Neuronal stem cell (in vitro differentiated cells): ENCODE measurements around the gene DLGAP4.
A peak's percentile ranks its signal among the peaks of the same experiment; 100 is the strongest.

Source experiments
- DNase-seq: peaks from one replicate; pipeline ENCODE4 v3.0.0-alpha.2; 2013; ENCODE audit warnings: low spot score
- H2AFZ ChIP-seq: one replicate; pipeline ENCODE4 v1.6.1; 2013; ENCODE audit warnings: mild to moderate bottlenecking, low read length, inconsistent platforms
- H2AK5ac ChIP-seq: 2 replicates; pipeline ENCODE4 v1.6.1; 2013; ENCODE audit warnings: low read depth, mild to moderate bottlenecking, inconsistent platforms, low read length, moderate library complexity, mixed read lengths
- H2BK120ac ChIP-seq: 2 replicates; pipeline ENCODE4 v1.6.1; 2013; ENCODE audit warnings: low read depth, mild to moderate bottlenecking, inconsistent platforms, low read length, moderate library complexity, mixed read lengths
- H2BK12ac ChIP-seq: one replicate; pipeline ENCODE4 v1.6.1; 2013; ENCODE audit warnings: low read length, inconsistent platforms
- H2BK15ac ChIP-seq: 2 replicates; pipeline ENCODE4 v1.6.1; 2013; ENCODE audit warnings: mild to moderate bottlenecking, low read length, inconsistent platforms, mixed read lengths
- H2BK5ac ChIP-seq: one replicate; pipeline ENCODE4 v1.6.1; 2013; ENCODE audit warnings: inconsistent platforms, mild to moderate bottlenecking, low read length, moderate library complexity
- H3K14ac ChIP-seq: one replicate; pipeline ENCODE4 v1.6.1; 2013; ENCODE audit warnings: low read length, inconsistent platforms
- H3K18ac ChIP-seq: 2 replicates; pipeline ENCODE4 v1.6.1; 2013; ENCODE audit warnings: low read length, inconsistent platforms
- H3K23ac ChIP-seq: 2 replicates; pipeline ENCODE4 v1.6.1; 2013; ENCODE audit warnings: low read depth, mild to moderate bottlenecking, mixed read lengths, low read length, inconsistent platforms; ENCODE audit not compliant: poor library complexity
- H3K27ac ChIP-seq: replicated peaks from 3 replicates; pipeline ENCODE4 v1.5.1; 2013; ENCODE audit warnings: low read length, inconsistent platforms
- H3K27me3 ChIP-seq, 3 experiments: 2 replicates each; pipeline ENCODE4 v1.6.1; 2013; ENCODE audit warnings: low read length in 3 of 3, mild to moderate bottlenecking in 2 of 3, inconsistent platforms in 1 of 3, low read depth in 1 of 3, mixed read lengths in 1 of 3, moderate library complexity in 1 of 3; ENCODE audit not compliant: control insufficient read depth in 3 of 3, insufficient read depth in 3 of 3
- H3K36me3 ChIP-seq, 2 donors: replicated peaks in 1 of 2; 2 replicates each; pipeline ENCODE4 v1.6.1; 2013; ENCODE audit warnings: low read length in 2 of 2; ENCODE audit not compliant: control insufficient read depth in 2 of 2, insufficient read depth in 2 of 2
- H3K4ac ChIP-seq: 2 replicates; pipeline ENCODE4 v1.6.1; 2013; ENCODE audit warnings: inconsistent platforms, mild to moderate bottlenecking, low read length, moderate library complexity
- H3K4me1 ChIP-seq, 2 donors: 1 replicate in 1 of 2; 2 replicates in 1 of 2; pipeline ENCODE4 v1.6.1; 2013; ENCODE audit warnings: low read length in 2 of 2, low read depth in 1 of 2; ENCODE audit not compliant: control insufficient read depth in 2 of 2, insufficient read depth in 1 of 2
- H3K4me2 ChIP-seq: one replicate; pipeline ENCODE4 v1.6.1; 2013; ENCODE audit warnings: mild to moderate bottlenecking, low read length, inconsistent platforms; ENCODE audit not compliant: insufficient read depth, poor library complexity, severe bottlenecking
- H3K4me3 ChIP-seq, 2 donors: 2 replicates each; pipeline ENCODE4 v1.5.1; 2013; ENCODE audit warnings: low read length in 2 of 2, mild to moderate bottlenecking in 2 of 2, inconsistent platforms in 1 of 2, moderate library complexity in 1 of 2
- H3K79me1 ChIP-seq: one replicate; pipeline ENCODE4 v1.6.1; 2013; ENCODE audit warnings: low read depth, mild to moderate bottlenecking, inconsistent platforms, low read length, moderate library complexity
- H3K9ac ChIP-seq: one replicate; pipeline ENCODE4 v1.6.1; 2013; ENCODE audit warnings: mild to moderate bottlenecking, low read depth, low read length, inconsistent platforms; ENCODE audit not compliant: poor library complexity
- H3K9me3 ChIP-seq, 2 donors: replicated peaks in 1 of 2; 2 replicates each; pipeline versions ENCODE3 to v1.6.1; 2013; ENCODE audit warnings: low read length in 2 of 2, mild to moderate bottlenecking in 2 of 2, inconsistent platforms in 1 of 2, low read depth in 1 of 2, mixed read lengths in 1 of 2, moderate library complexity in 1 of 2; ENCODE audit not compliant: control insufficient read depth in 2 of 2, insufficient read depth in 1 of 2
- H4K8ac ChIP-seq: one replicate; pipeline ENCODE4 v1.6.1; 2013; ENCODE audit warnings: low read depth, mild to moderate bottlenecking, inconsistent platforms, low read length, moderate library complexity
- H4K91ac ChIP-seq: one replicate; pipeline ENCODE4 v1.6.1; 2013; ENCODE audit warnings: low read length, low read depth, mild to moderate bottlenecking, inconsistent platforms; ENCODE audit not compliant: poor library complexity
- WGBS, 2 donors: extraction: QIAGEN DNeasy Blood & Tissue Kit; methylation state at CpG; one replicate each; pipeline ENCODE4 v1.1.7; 2013; ENCODE audit warnings: missing lambda C conversion rate in 2 of 2, mixed read lengths in 1 of 2; ENCODE audit not compliant: insufficient read length in 2 of 2, insufficient replicate concordance in 1 of 2; ENCODE audit errors: extremely low coverage in 2 of 2; 5-methylcytosine and 5-hydroxymethylcytosine counted together

The DLGAP4 gene

DNA sequence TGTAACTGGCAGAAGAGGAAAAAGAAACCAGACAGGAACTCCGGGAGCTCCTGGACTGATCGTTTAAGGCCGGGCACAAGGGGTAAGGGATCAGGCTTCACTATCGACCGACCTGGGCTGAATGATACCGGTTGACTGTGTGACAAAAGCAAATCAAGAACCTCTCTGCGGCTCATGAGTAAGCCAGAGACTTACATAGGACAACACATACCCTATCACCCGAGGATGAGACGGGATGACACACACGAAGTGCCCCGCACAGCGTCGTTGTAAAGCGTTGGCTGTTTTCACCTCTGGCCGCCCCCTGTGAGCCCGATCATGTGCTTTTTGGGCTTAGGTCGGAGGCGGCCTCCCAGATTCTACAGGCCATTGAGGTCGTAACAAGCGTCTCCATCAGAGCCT is 266.6 kb downstream of the DLGAP4 start:
- Histone ChIP-seq H3K4me2 (peak overlapping the region; percentile 89), H3K4me1 (peaks cover 16 to 22% of the 10 kb centered on the region in 2 donors), H3K4ac (peak overlapping the region; percentile 28), H3K27me3 (no peaks in the 10 kb centered on the region), H2BK12ac (peak overlapping the region; percentile 97), H3K79me1 (peaks cover 7% of the 10 kb centered on the region), H2BK120ac (no peak overlapping the region), H2AK5ac (peak overlapping the region; percentile 91), H4K8ac (no peak overlapping the region), H2AFZ (peak overlapping the region; percentile 88), H3K27ac (peak overlapping the region; percentile 74), H2BK15ac (peak overlapping the region; percentile 96), H3K9ac (peak overlapping the region; percentile 84), H3K23ac (peak overlapping the region; percentile 22), H3K4me3 (peak overlapping the region; percentile 75 to 92), H3K9me3 (no peaks in the 10 kb centered on the region), H3K14ac (peak overlapping the region; percentile 87), H4K91ac (peak overlapping the region; percentile 0), H2BK5ac (peak overlapping the region; percentile 99), H3K18ac (peak overlapping the region; percentile 99), H3K36me3 (peaks cover 0 to 13% of the 10 kb centered on the region in 2 donors)
- peak; percentile 39 for DNase-seq
- no CpG with 5 or more reads among the region's 20 CpGs for WGBS, 2 donors

DNA sequence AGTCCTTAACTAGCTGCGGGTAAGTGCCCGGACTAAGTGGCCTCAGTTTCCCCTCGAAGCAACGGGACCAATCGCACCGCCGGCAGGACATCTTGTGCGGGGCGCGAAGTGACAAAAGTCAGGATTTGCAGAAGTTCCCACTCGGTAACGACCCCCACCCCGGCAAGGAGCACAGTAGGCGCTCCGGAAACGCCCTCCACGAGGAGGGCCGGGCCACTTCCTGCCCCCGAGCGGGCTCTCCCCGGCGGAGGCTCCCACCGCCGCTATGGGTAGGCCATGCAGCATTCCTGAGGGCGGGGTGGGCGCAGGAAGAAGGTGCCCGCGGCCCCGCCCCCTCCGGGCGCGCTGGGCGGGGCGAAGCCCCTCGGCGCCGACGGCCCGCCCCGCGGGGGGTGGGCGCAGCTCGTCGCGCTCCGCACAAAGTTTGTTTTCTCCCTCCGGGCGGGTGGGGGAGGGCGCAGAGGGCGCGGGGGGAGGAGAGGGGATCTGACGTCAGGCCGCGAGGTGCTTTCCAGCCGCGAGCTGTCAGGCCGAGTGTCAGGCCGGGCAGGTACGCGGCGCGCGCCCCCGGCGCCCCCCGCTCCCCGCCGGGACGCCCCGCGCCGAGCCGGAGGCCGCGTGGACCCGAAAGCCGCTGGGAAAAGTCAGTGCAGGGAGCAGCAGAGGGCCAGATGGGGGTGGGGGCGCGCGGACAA is 267.1 kb downstream of the DLGAP4 start, which contains the start of gene TGIF2:
Gene TGIF2 (plus strand): TSS at position 495 of the 695 bp plus-strand sequence. CDS start 5,178 bp downstream, outside the sequence.
- Histone ChIP-seq H2AK5ac (peak within 1 kb of the TSS; percentile 95), H2AFZ (peak within 1 kb of the TSS; percentile 90), H3K9ac (peak within 1 kb of the TSS; percentile 98), H3K79me1 (peaks cover 8% of the 10 kb centered on the region), H2BK5ac (peak within 1 kb of the TSS; percentile 99), H3K23ac (peak within 1 kb of the TSS; percentile 75), H2BK15ac (peak within 1 kb of the TSS; percentile 96), H4K8ac (no peak within 1 kb of the TSS), H3K4me3 (peak within 1 kb of the TSS; percentile 92 to 94), H3K9me3 (no peaks in the 10 kb centered on the region), H3K4me1 (peaks cover 16 to 22% of the 10 kb centered on the region in 2 donors), H2BK120ac (peak within 1 kb of the TSS; percentile 99), H3K4me2 (peak within 1 kb of the TSS; percentile 90), H3K27me3 (no peaks in the 10 kb centered on the region), H3K4ac (peak within 1 kb of the TSS; percentile 28), H2BK12ac (peak within 1 kb of the TSS; percentile 97), H3K27ac (peak within 1 kb of the TSS; percentile 74), H3K18ac (peak within 1 kb of the TSS; percentile 99), H3K14ac (peak within 1 kb of the TSS; percentile 91), H4K91ac (peak within 1 kb of the TSS; percentile 0), H3K36me3 (peaks cover 0 to 17% of the 10 kb centered on the region in 2 donors)
- peak; percentile 91 for DNase-seq
- no CpG with 5 or more reads among the region's 80 CpGs for WGBS, 2 donors

DNA sequence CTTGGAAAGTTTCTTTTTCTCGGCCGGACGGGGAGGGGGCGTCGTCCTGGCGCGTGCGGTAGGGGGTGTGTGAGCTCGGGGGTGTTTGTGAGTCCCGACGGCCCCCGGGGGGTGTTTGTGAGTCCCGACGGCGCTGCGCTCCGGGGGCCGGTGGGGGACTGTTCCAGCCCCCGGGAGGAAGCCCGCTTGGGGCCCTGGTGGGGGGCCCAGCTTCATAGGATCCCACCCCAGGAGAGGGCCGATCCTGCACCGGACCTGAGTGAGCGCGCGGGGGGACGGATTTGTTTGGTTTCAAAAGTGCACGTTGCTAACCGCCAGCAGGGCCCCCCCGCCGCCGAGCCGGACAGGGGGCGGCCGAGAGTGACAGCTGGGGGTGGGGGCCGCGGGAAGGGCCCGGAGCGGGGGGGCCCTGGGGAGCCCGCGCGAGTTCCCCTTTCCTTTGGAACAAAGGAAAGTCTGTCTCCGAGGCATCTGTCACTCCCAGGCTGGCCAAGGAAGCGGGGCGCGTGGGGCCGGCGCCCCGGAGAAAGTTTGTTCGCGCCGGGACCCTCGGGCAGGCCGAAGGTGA is 267.7 kb downstream of the DLGAP4 start:
- peak overlapping the region; percentile 82 for H2BK15ac ChIP-seq
- no peak overlapping the region for H3K14ac ChIP-seq
- peak; percentile 41 for DNase-seq
- peak overlapping the region; percentile 91 for H2BK5ac ChIP-seq
- no peak overlapping the region for H2BK12ac ChIP-seq
- peaks cover 12% of the 10 kb centered on the region for H3K79me1 ChIP-seq
- peaks cover 5 to 23% of the 10 kb centered on the region in 2 donors for H3K36me3 ChIP-seq
- peak overlapping the region; percentile 74 for H3K9ac ChIP-seq
- H3K27me3 ChIP-seq, result no peaks in the 10 kb centered on the region
- no CpG with 5 or more reads among the region's 53 CpGs for WGBS, 2 donors
- H3K4me3 ChIP-seq, result peak overlapping the region; percentile 92 to 94
- peak overlapping the region; percentile 83 for H2AFZ ChIP-seq
- H3K9me3 ChIP-seq, result no peaks in the 10 kb centered on the region
- H2AK5ac ChIP-seq, result peak overlapping the region; percentile 94
- peak overlapping the region; percentile 98 for H3K18ac ChIP-seq
- H2BK120ac ChIP-seq, result no peak overlapping the region
- peak overlapping the region; percentile 51 for H3K27ac ChIP-seq
- no peak overlapping the region for H4K8ac ChIP-seq
- no peak overlapping the region for H3K4ac ChIP-seq
- H4K91ac ChIP-seq, result no peak overlapping the region
- H3K4me1 ChIP-seq, result peaks cover 16 to 22% of the 10 kb centered on the region in 2 donors
- peak overlapping the region; percentile 52 for H3K4me2 ChIP-seq
- H3K23ac ChIP-seq, result peak overlapping the region; percentile 75
